ENCODE data around the gene CD27.

GRCh38 chr12:6404390-6404789 lies 40.4 kb upstream of the CD27 start:
- TF ChIP-seq ZNF510 (tag by site-specific recombination; IDR thresholded peaks at IDR 0.05; ENCODE audit: insufficient replicate concordance): no peak
- TF ChIP-seq ELK4 (IDR thresholded peaks at IDR 0.05; ENCODE audit: borderline replicate concordance, low read depth, low read length): no peak
- no peak for TF ChIP-seq ZNF121 (tag by site-specific recombination; IDR thresholded peaks at IDR 0.05)
- no peak for TF ChIP-seq CTCF (tag by site-specific recombination; IDR thresholded peaks at IDR 0.05)
- no peak for TF ChIP-seq HIC1 (tag by site-specific recombination; IDR thresholded peaks at IDR 0.05)
- no peak for TF ChIP-seq OSR2 (tag by site-specific recombination; IDR thresholded peaks at IDR 0.05)
